ENCODE results near the gene SUPT3H. TPM values are rescaled to one million over a fixed set of nuclear protein-coding genes. Genes with fewer than 3 reads are reported as not detected.

The SUPT3H gene
- total and polyA plus RNA-seq, 5 experiments from 2014 or later: 16.9 to 20.8 (median 20.0) TPM

GRCh38 chr6:45001663-45002062 is 376.1 kb downstream of the SUPT3H start:
- DNase-seq (peak in 3 of 10 donors; percentile 5 to 37 (median 30)), ATAC-seq (peak; percentile 86 to 90)
- POLR2A ChIA-PET: interaction anchor here (0.8 kb wide), 1 partner anchor 24 kb away, joined by 3 read pairs; no protein-coding TSS in a partner anchor
- Mint-ChIP-seq H3K36me3 (peaks cover 2 to 8% (median 7%) of the 10 kb centered on the region in 3 donors), H3K9me3 (peaks cover 0 to 8% (median 0%) of the 10 kb centered on the region in 9 donors), H3K4me3 (peak overlapping the region in 7 of 10 donors; percentile 5 to 52 (median 18)), H3K27ac (peak overlapping the region; percentile 28 to 88 (median 71)), H3K4me1 (peaks cover 8 to 29% (median 25%) of the 10 kb centered on the region in 4 donors), H3K27me3 (no peaks in the 10 kb centered on the region)

GRCh38 chr6:45000833-45001232 is 376.9 kb downstream of the SUPT3H start:
- POLR2A ChIA-PET: interaction anchor here (0.8 kb wide), 1 partner anchor 23 kb away, joined by 3 read pairs; no protein-coding TSS in a partner anchor
- Mint-ChIP-seq H3K4me3 (peak overlapping the region in 3 of 10 donors; percentile 7 to 52 (median 41)), H3K4me1 (peaks cover 8 to 29% (median 25%) of the 10 kb centered on the region in 4 donors), H3K27me3 (no peaks in the 10 kb centered on the region), H3K27ac (peak overlapping the region in 8 of 10 donors; percentile 11 to 88 (median 60)), H3K9me3 (no peaks in the 10 kb centered on the region), H3K36me3 (peaks cover 0 to 4% (median 0%) of the 10 kb centered on the region in 3 donors)
- ATAC-seq: peak; percentile 38 to 41
- no peak for DNase-seq

- POLR2A ChIA-PET: no interaction called here
- no peak overlapping the region for H3K27ac Mint-ChIP-seq
- peaks cover 10 to 32% (median 30%) of the 10 kb centered on the region in 4 donors for H3K4me1 Mint-ChIP-seq
- no peak overlapping the region for H3K4me3 Mint-ChIP-seq
- ATAC-seq (no peak), DNase-seq (no peak)
- H3K36me3 Mint-ChIP-seq: peaks cover 0 to 4% (median 0%) of the 10 kb centered on the region in 3 donors
- H3K27me3 Mint-ChIP-seq: no peaks in the 10 kb centered on the region
- no peaks in the 10 kb centered on the region for H3K9me3 Mint-ChIP-seq
Measured at GRCh38 chr6:44999066-44999465, 378.7 kb downstream of the SUPT3H start.

- no peaks in the 10 kb centered on the region for H3K9me3 Mint-ChIP-seq
- H3K4me3 Mint-ChIP-seq: no peak overlapping the region
- H3K4me1 Mint-ChIP-seq: peaks cover 2 to 11% (median 4%) of the 10 kb centered on the region in 4 donors
- ATAC-seq (no peak), DNase-seq (no peak)
- peak overlapping the region in 1 of 10 donors; percentile 3 for H3K27ac Mint-ChIP-seq
- POLR2A ChIA-PET: no interaction called here
- peaks cover 0 to 4% (median 0%) of the 10 kb centered on the region in 3 donors for H3K36me3 Mint-ChIP-seq
- no peaks in the 10 kb centered on the region for H3K27me3 Mint-ChIP-seq
Measured at GRCh38 chr6:44995486-44996132, 382.1 kb downstream of the SUPT3H start.

GRCh38 chr6:44989391-44989790 is 388.3 kb downstream of the SUPT3H start:
- H3K4me1 Mint-ChIP-seq: peaks cover 12 to 17% (median 15%) of the 10 kb centered on the region in 4 donors
- no peak overlapping the region for H3K4me3 Mint-ChIP-seq
- POLR2A ChIA-PET: interaction anchor here (0.7 kb wide), 1 partner anchor 9 kb away, joined by 3 read pairs; no protein-coding TSS in a partner anchor
- no peak overlapping the region for H3K27ac Mint-ChIP-seq
- H3K9me3 Mint-ChIP-seq: no peaks in the 10 kb centered on the region
- no peaks in the 10 kb centered on the region for H3K36me3 Mint-ChIP-seq
- DNase-seq (no peak), ATAC-seq (no peak)
- H3K27me3 Mint-ChIP-seq: no peaks in the 10 kb centered on the region

GRCh38 chr6:44985006-44985405 is 392.7 kb downstream of the SUPT3H start:
- Mint-ChIP-seq H3K4me3 (no peak overlapping the region), H3K36me3 (peaks cover 0 to 4% (median 0%) of the 10 kb centered on the region in 3 donors), H3K4me1 (peaks cover 24 to 35% (median 30%) of the 10 kb centered on the region in 4 donors), H3K27ac (no peak overlapping the region), H3K9me3 (no peaks in the 10 kb centered on the region), H3K27me3 (no peaks in the 10 kb centered on the region)
- ATAC-seq (no peak), DNase-seq (no peak)
- POLR2A ChIA-PET: no interaction called here

GRCh38 chr6:44983467-44984365 is 394.0 kb downstream of the SUPT3H start:
- H3K27ac Mint-ChIP-seq: peak overlapping the region in 2 of 10 donors; percentile 28 to 48
- H3K9me3 Mint-ChIP-seq: no peaks in the 10 kb centered on the region
- peaks cover 25 to 47% (median 34%) of the 10 kb centered on the region in 4 donors for H3K4me1 Mint-ChIP-seq
- H3K36me3 Mint-ChIP-seq: peaks cover 0 to 4% (median 0%) of the 10 kb centered on the region in 3 donors
- ATAC-seq: no peak
- H3K4me3 Mint-ChIP-seq: no peak overlapping the region
- POLR2A ChIA-PET: no interaction called here
- no peaks in the 10 kb centered on the region for H3K27me3 Mint-ChIP-seq
- DNase-seq: no peak

- Mint-ChIP-seq H3K36me3 (peaks cover 0 to 4% (median 0%) of the 10 kb centered on the region in 3 donors), H3K9me3 (no peaks in the 10 kb centered on the region), H3K27me3 (no peaks in the 10 kb centered on the region), H3K27ac (peak overlapping the region in 2 of 10 donors; percentile 4 to 7), H3K4me3 (no peak overlapping the region), H3K4me1 (peaks cover 17 to 53% (median 43%) of the 10 kb centered on the region in 4 donors)
- POLR2A ChIA-PET: no interaction called here
- DNase-seq (no peak), ATAC-seq (no peak)
Measured at GRCh38 chr6:44980841-44981240, 396.9 kb downstream of the SUPT3H start.

- H3K27me3 Mint-ChIP-seq: no peaks in the 10 kb centered on the region
- ATAC-seq (peak; percentile 87 to 92), DNase-seq (peak in 7 of 10 donors; percentile 21 to 79 (median 59))
- H3K4me1 Mint-ChIP-seq: peaks cover 19 to 63% (median 51%) of the 10 kb centered on the region in 4 donors
- POLR2A ChIA-PET: interaction anchor here (0.9 to 2.1 kb wide), 9 partner anchors 8 to 400 kb away, joined by 3 to 6 read pairs (median 5); no protein-coding TSS in a partner anchor
- H3K27ac Mint-ChIP-seq: peak overlapping the region; percentile 5 to 88 (median 83)
- peaks cover 0 to 15% (median 8%) of the 10 kb centered on the region in 9 donors for H3K9me3 Mint-ChIP-seq
- peak overlapping the region; percentile 13 to 73 (median 52) for H3K4me3 Mint-ChIP-seq
- peaks cover 0 to 18% (median 9%) of the 10 kb centered on the region in 3 donors for H3K36me3 Mint-ChIP-seq
Measured at GRCh38 chr6:44976677-44977641, 400.8 kb downstream of the SUPT3H start.

GRCh38 chr6:44974511-44974910 is 403.2 kb downstream of the SUPT3H start:
- no peaks in the 10 kb centered on the region for H3K27me3 Mint-ChIP-seq
- peaks cover 0 to 22% (median 9%) of the 10 kb centered on the region in 3 donors for H3K36me3 Mint-ChIP-seq
- H3K4me1 Mint-ChIP-seq: peaks cover 10 to 60% (median 48%) of the 10 kb centered on the region in 4 donors
- DNase-seq: no peak
- H3K4me3 Mint-ChIP-seq: peak overlapping the region in 1 of 10 donors; percentile 20
- no peak for ATAC-seq
- H3K27ac Mint-ChIP-seq: peak overlapping the region in 6 of 10 donors; percentile 8 to 80 (median 56)
- peaks cover 0 to 15% (median 9%) of the 10 kb centered on the region in 9 donors for H3K9me3 Mint-ChIP-seq
- POLR2A ChIA-PET: interaction anchor here (1.3 kb wide), 1 partner anchor 13 kb away, joined by 3 read pairs; no protein-coding TSS in a partner anchor

- ATAC-seq (no peak), DNase-seq (no peak)
- Mint-ChIP-seq H3K36me3 (peaks cover 0 to 22% (median 9%) of the 10 kb centered on the region in 3 donors), H3K9me3 (peaks cover 0 to 15% (median 9%) of the 10 kb centered on the region in 9 donors), H3K4me1 (peaks cover 12 to 58% (median 49%) of the 10 kb centered on the region in 4 donors), H3K4me3 (no peak overlapping the region), H3K27ac (peak overlapping the region in 2 of 10 donors; percentile 68), H3K27me3 (no peaks in the 10 kb centered on the region)
- POLR2A ChIA-PET: no interaction called here
Measured at GRCh38 chr6:44972709-44973108, 405.0 kb downstream of the SUPT3H start.

Measured in naive thymus-derived CD8-positive, alpha-beta T cell (primary cell).